ENCODE data around the gene SLC9A9. TPM values are rescaled to one million over a fixed set of nuclear protein-coding genes. Genes with fewer than 3 reads are reported as not detected.

SLC9A9 gene
- total and polyA plus RNA-seq, 2 of the 8 experiments (the other 6 are each of a cell fraction or from before 2014, with no cell fraction given) = 0.48 to 1.1 TPM

GRCh38 chr3:143307613-143308183 lies 540.6 kb downstream of the SLC9A9 start:
- no peaks in the 10 kb centered on the region for H3K23me2 ChIP-seq (ENCODE audit: low read depth, low read length)
- no peak overlapping the region for H2BK20ac ChIP-seq (ENCODE audit: low read length)
- H3K14ac ChIP-seq (ENCODE audit: insufficient read length) = no peak overlapping the region
- H2BK15ac ChIP-seq (ENCODE audit: low read length) = no peak overlapping the region
- H3K4me1 ChIP-seq (replicated peaks in 1 of 4; ENCODE audit: control insufficient read depth in 3 of 4, insufficient read depth in 4 of 4, low read length in 3 of 4) = no peaks in the 10 kb centered on the region
- no peaks in the 10 kb centered on the region for H3K79me2 ChIP-seq (ENCODE audit: control insufficient read depth in 1 of 2, insufficient read depth in 2 of 2, low read length in 2 of 2)
- H2BK120ac ChIP-seq (replicated peaks; ENCODE audit: low read depth, low read length) = no peak overlapping the region
- no peak overlapping the region for H2AK5ac ChIP-seq (ENCODE audit: low read depth, low read length)
- no peak overlapping the region for H3K4ac ChIP-seq (replicated peaks; ENCODE audit: insufficient read length, low read depth, low read length)
- no peak overlapping the region for H4K8ac ChIP-seq (ENCODE audit: extremely low read depth, insufficient read depth, low read length)
- H3K27me3 ChIP-seq (replicated peaks in 1 of 4; ENCODE audit: control insufficient read depth in 3 of 4, extremely low read depth in 1 of 4, insufficient read depth in 3 of 4, low read length in 3 of 4) = no peaks in the 10 kb centered on the region
- H4K20me1 ChIP-seq (replicated peaks in 1 of 2; ENCODE audit: control insufficient read depth in 1 of 2, insufficient read depth in 2 of 2, low read length in 2 of 2) = no peaks in the 10 kb centered on the region
- no peak overlapping the region; the same call in 1 of the 2 replicates for H2BK5ac ChIP-seq (ENCODE audit: low read depth, low read length)
- no peak overlapping the region for H3K18ac ChIP-seq (ENCODE audit: extremely low read depth, low read length)
- no peak overlapping the region for H3K56ac ChIP-seq (replicated peaks; ENCODE audit: insufficient read length, low read depth, low read length)
- no peak overlapping the region for H4K91ac ChIP-seq (replicated peaks; ENCODE audit: insufficient read length, low read length)
- H3K9me3 ChIP-seq (ENCODE audit: insufficient read depth in 2 of 2, low read depth in 1 of 2, low read length in 1 of 2) = no peaks in the 10 kb centered on the region
- no peaks in the 10 kb centered on the region for H3K36me3 ChIP-seq (ENCODE audit: control insufficient read depth in 2 of 4, insufficient read depth in 4 of 4, low read length in 3 of 4)
- FAIRE-seq = no peak
- CTCF ChIA-PET (ENCODE audit: partially characterized antibody) = interaction anchor here (0.7 kb wide), 1 partner anchor 11 kb away, joined by 4 read pairs; no protein-coding TSS in a partner anchor
- no peak overlapping the region for H3K4me2 ChIP-seq (ENCODE audit: insufficient read depth in 1 of 2, low read depth in 2 of 2, low read length in 2 of 2)
- H3K27ac ChIP-seq (ENCODE audit: low read depth, low read length) = no peak overlapping the region
- H2BK12ac ChIP-seq (ENCODE audit: low read depth, low read length) = no peak overlapping the region
- H3K79me1 ChIP-seq (ENCODE audit: low read depth, low read length) = no peaks in the 10 kb centered on the region
- no peak overlapping the region for H3K9ac ChIP-seq (replicated peaks in 1 of 4; ENCODE audit: extremely low read depth in 1 of 4, low read depth in 3 of 4, low read length in 3 of 4)
- H3K4me3 ChIP-seq (ENCODE audit: extremely low read depth in 1 of 4, insufficient read depth in 2 of 4, low read depth in 3 of 4, low read length in 4 of 4) = no peak overlapping the region
- no peak overlapping the region for H3K23ac ChIP-seq (ENCODE audit: insufficient read length)
- no peak overlapping the region for H2AFZ ChIP-seq (ENCODE audit: low read length)
- DNase-seq (ENCODE audit: low read depth in 1 of 2, low spot score in 2 of 2) = no peak
- 82% methylated on average over 1 of the region's 1 CpG; no CpG with 5 or more reads in 1 of the 2 experiments for WGBS, 2 experiments (ENCODE audit: extremely low coverage in 1 of 2, insufficient coverage in 1 of 2, insufficient read length in 1 of 2, insufficient replicate concordance in 2 of 2, low coverage in 1 of 2, low lambda C conversion rate in 2 of 2, missing lambda C conversion rate in 1 of 2)
- POLR2A ChIA-PET (ENCODE audit: partially characterized antibody) = no interaction called here
- no peak overlapping the region for H4K5ac ChIP-seq (ENCODE audit: insufficient read length, low read depth, low read length)
- TF ChIP-seq CBX5 (IDR thresholded peaks at IDR 0.05; ENCODE audit: low read depth, low read length) = no peak
- no peak for TF ChIP-seq SUZ12 (IDR thresholded peaks at IDR 0.05; ENCODE audit: low read length)
- no peak for TF ChIP-seq GTF2F1 (IDR thresholded peaks at IDR 0.05; ENCODE audit: borderline replicate concordance, low read depth, low read length)
- TF ChIP-seq SAP30 (IDR thresholded peaks at IDR 0.05; ENCODE audit: insufficient read depth, insufficient replicate concordance, low read length) = no peak
- TF ChIP-seq BRCA1 (IDR thresholded peaks at IDR 0.05; ENCODE audit: low read depth, low read length) = no peak
- no peak for TF ChIP-seq MAX (IDR thresholded peaks at IDR 0.05)
- TF ChIP-seq EP300 (IDR thresholded peaks at IDR 0.05; ENCODE audit: borderline replicate concordance in 1 of 2, low read depth in 2 of 2, low read length in 2 of 2) = no peak
- no peak for TF ChIP-seq TAF1 (IDR thresholded peaks at IDR 0.05; ENCODE audit: low read depth, low read length)
- TF ChIP-seq JUND (IDR thresholded peaks at IDR 0.05; ENCODE audit: low read length) = no peak
- no peak for TF ChIP-seq KDM4A (IDR thresholded peaks at IDR 0.05; ENCODE audit: low read depth, low read length, severe bottlenecking)
- TF ChIP-seq CBX8 (IDR thresholded peaks at IDR 0.05; ENCODE audit: borderline replicate concordance, low read depth, low read length) = no peak
- no peak for TF ChIP-seq JUN (IDR thresholded peaks at IDR 0.05; ENCODE audit: low read depth, low read length)
- no peak for TF ChIP-seq RBBP5 (IDR thresholded peaks at IDR 0.05; ENCODE audit: borderline replicate concordance, low read depth, low read length)
